SJSA1 (cell line): ENCODE results near the gene PRR7. TPM values are rescaled to one million over a fixed set of nuclear protein-coding genes. Genes with fewer than 3 reads are reported as not detected.
"Not testable (repeated sequence)": the region's sequence is repeated elsewhere in the genome, so short reads cannot be mapped to it uniquely, and the experiment has no call there.

Experiments
- DNase-seq, 2 experiments: peaks; one replicate each; pipeline ENCODE4 v3.0.0-alpha.2; 2015 to 2020; ENCODE audit warnings: low spot score in 2 of 2, low read depth in 1 of 2
- H3K27ac ChIP-seq: fragments of 250-450 bp; sonication (Bioruptor Pico); 2 replicates; pipeline ENCODE4 v1.5.1; 2020; ENCODE audit warnings: mild to moderate bottlenecking, moderate library complexity
- H3K27me3 ChIP-seq: fragments of 250-450 bp; sonication (Bioruptor Pico); replicated peaks from 2 replicates; pipeline ENCODE4 v1.5.1; 2020; ENCODE audit warnings: mild to moderate bottlenecking, moderate library complexity
- H3K36me3 ChIP-seq: fragments of 250-450 bp; sonication (Bioruptor Pico); 2 replicates; pipeline ENCODE4 v1.5.1; 2020; ENCODE audit warnings: mild to moderate bottlenecking
- H3K4me1 ChIP-seq: fragments of 250-450 bp; sonication (Bioruptor Pico); replicated peaks from 2 replicates; pipeline ENCODE4 v1.6.1; 2021; ENCODE audit warnings: mild to moderate bottlenecking
- H3K4me3 ChIP-seq: fragments of 250-450 bp; sonication (Bioruptor Pico); 2 replicates; pipeline ENCODE4 v1.5.1; 2020; ENCODE audit warnings: mild to moderate bottlenecking
- H3K9me3 ChIP-seq: fragments of 250-450 bp; sonication (Bioruptor Pico); replicated peaks from 2 replicates; pipeline ENCODE4 v1.5.1; 2020; ENCODE audit warnings: mild to moderate bottlenecking
- total RNA-seq: library from RNA; depleted of rRNA; stranded (reverse); fragments of >200 nt; shearing (Covaris generic); gene quantifications from 2 replicates; pipeline ENCODE4 v1.2.3, GENCODE V29; 2014

The PRR7 gene
- total RNA-seq, 1 experiment from 2014 or later: 7.4 TPM

DNA sequence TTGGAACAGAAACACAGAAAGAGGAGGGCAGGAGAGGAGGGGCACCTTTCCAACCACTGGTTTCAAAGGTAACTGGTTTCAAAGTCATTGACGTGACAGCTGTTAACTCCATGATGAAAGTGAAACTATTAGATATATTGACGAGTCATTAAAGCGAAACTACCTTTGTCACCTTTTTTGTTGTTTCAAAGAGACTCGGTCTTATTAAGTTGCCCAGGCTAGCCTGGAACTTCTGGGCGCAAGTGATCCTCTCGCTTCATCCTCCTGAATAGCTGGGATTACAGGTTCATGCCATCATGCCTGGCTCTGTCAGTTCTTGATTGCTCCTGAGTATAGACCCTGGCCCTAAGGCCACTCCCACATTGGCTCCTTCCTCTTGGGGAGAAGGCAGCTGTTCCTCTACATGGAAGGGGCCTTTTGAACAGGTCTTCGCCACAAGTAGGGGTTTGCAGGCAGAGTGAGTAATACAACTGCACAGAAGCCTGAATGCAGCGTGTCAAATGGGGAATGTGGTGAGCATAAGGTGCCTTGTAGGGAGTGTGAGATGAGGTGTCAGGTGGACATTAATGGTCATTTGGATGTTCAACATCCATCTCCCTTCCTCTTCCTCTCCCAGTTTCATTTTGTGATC, 33.9 kb upstream of the PRR7 start:
- Histone ChIP-seq H3K9me3 (no peaks in the 10 kb centered on the region), H3K4me3 (no peak overlapping the region), H3K27ac (no peak overlapping the region), H3K27me3 (no peaks in the 10 kb centered on the region; the same call in 1 of the 2 replicates), H3K4me1 (no peaks in the 10 kb centered on the region), H3K36me3 (no peaks in the 10 kb centered on the region)
- no peak for DNase-seq

DNA sequence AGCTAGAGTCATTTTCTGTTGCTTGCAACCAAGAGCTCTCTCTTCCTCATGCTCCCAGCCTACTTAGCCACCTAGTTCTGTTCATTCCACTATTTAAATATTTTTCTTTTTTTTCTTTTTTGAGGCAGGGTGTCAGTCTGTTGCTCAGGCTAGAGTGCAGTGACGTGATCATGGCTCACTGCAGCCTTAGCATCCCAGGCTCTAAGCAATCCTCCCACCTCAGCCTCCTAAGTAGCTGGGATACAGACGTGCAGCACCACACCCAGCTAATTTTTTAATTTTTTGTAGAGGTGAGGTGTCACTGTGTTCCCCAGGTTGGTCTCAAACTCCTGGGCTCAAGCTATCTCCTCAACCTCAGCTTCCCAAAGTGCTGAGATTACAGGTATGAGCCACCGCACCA, 32.1 kb upstream of the PRR7 start:
- H3K4me1 ChIP-seq: no peaks in the 10 kb centered on the region
- H3K27ac ChIP-seq: no peak overlapping the region
- H3K9me3 ChIP-seq: no peaks in the 10 kb centered on the region

DNA sequence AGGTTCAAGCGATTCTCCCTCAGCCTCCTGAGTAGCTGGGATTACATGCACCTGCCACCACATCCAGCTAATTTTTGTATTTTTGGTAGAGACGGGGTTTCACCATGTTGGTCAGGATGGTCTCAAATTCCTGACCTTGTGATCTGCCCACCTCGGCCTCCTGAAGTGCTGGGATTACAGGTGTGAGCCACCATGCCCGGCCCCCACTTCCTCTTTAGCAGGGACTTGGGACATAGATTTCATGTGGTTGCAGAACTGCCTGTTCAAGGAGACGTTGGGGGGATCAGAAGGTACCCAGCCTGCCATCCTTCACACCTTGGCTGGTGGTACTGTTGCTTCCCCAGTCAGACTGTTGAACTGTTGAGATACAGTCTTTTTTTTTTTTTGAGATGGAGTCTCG, 29.5 kb upstream of the PRR7 start:
- not testable (repeated sequence) for H3K4me3 ChIP-seq, H3K4me1 ChIP-seq, DNase-seq, H3K27ac ChIP-seq, H3K9me3 ChIP-seq, H3K36me3 ChIP-seq, H3K27me3 ChIP-seq

More for the DNA sequence above, 32.1 kb upstream of the PRR7 start:
- no peak for DNase-seq
- Histone ChIP-seq H3K36me3 (no peaks in the 10 kb centered on the region), H3K27me3 (no peaks in the 10 kb centered on the region; the same call in 1 of the 2 replicates), H3K4me3 (no peak overlapping the region)

DNA sequence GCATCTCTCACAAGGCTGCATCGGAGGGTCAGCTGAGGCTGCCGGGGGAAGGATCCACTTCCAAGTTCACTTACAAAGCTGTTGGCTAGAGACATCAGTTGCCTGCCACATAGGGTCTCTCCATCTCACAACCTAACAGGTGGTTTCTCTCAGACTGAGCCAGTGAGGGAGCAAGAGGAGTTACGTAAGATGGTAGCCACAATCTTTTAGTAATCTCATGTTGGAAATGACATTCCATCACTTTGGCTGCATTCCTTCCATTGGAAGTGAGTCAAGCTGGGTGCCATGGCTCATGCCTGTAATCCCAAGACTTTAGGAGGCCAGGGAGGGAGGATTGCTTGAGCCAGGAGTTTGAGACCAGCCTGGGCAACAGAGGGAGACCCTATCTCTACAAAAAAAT, 27.6 kb upstream of the PRR7 start:
- Histone ChIP-seq H3K27me3 (no peaks in the 10 kb centered on the region), H3K9me3 (no peaks in the 10 kb centered on the region), H3K4me3 (no peak overlapping the region), H3K36me3 (no peaks in the 10 kb centered on the region), H3K4me1 (no peaks in the 10 kb centered on the region), H3K27ac (no peak overlapping the region)
- DNase-seq: no peak

DNA sequence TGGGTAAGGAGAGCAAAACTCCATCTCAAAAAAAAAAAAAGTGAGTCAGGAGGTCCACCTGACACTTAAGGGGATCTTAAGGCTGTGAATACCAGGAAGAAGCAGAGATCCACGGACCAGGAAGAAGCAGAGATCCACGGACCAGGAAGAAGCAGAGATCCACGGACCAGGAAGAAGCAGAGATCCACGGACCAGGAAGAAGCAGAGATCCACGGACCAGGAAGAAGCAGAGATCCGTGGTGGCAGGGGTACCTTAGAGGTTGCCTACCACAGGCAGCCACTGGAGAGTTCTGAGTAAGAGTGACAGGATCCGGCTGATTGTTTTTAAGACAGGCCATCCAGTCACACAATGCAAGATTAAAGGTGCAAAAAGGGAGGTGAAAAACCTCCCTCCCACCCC, 26.1 kb upstream of the PRR7 start:
- not testable (repeated sequence) for H3K4me3 ChIP-seq, H3K4me1 ChIP-seq, H3K9me3 ChIP-seq, H3K27ac ChIP-seq, DNase-seq, H3K36me3 ChIP-seq, H3K27me3 ChIP-seq

DNA sequence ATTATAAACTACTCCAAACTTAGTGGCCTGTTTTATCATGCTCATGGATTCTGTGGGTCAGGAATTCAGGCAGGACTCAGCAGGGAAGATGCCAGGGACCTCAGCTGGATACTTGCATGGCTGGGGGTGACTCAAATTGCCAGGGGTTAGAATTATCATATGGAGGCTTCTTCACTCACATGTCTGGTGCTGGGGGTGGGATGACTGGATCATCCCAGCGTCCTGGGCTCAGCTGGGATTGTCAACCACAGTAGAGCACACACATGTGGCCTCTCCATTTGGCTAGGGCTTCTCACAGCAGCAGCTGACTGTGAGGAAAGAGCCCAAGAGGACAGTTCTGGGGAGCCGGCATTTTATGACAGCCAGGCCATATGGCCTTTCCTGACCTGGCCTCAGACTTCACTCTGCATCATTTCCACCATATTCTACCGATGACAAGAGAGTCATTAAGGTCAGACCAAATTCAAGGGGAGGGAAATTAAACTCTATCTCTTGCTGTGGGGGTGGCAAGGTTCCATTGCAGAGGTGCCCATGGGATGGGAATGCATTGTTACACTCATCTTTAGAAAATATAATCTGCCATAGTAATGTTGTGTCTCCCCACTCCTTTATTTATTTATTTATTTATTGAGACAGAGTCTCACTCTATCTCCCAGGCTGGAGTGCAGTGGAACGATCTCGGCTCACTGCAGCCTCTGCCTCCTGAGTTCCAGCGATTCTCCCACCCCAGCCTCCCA, 25.4 kb upstream of the PRR7 start:
- no peaks in the 10 kb centered on the region for H3K27me3 ChIP-seq
- H3K27ac ChIP-seq: no peak overlapping the region
- H3K4me1 ChIP-seq: peaks cover 8% of the 10 kb centered on the region
- no peak for DNase-seq
- H3K4me3 ChIP-seq: no peak overlapping the region
- no peaks in the 10 kb centered on the region for H3K9me3 ChIP-seq
- H3K36me3 ChIP-seq: no peaks in the 10 kb centered on the region

DNA sequence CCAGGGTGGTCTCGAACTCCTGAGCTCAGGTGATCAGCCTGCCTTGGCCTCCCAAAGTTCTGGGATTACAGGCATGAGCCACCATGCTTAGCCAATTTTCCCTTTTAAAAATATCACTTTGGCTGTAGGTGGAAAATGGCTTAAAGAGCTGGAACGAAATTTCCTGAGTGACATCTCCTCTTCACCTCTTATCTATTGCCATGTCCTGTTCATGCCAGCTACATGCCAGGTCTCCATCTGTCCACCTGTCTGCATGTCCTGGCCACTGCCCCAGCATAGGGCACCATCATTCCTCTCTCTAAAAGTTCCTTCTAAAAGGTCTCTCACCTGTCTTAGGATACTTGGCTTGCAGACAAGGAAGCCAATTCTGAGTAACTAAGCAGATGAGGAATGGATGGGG, 22.9 kb upstream of the PRR7 start:
- H3K4me1 ChIP-seq: peaks cover 21% of the 10 kb centered on the region
- no peaks in the 10 kb centered on the region for H3K9me3 ChIP-seq
- peaks cover 17% of the 10 kb centered on the region for H3K36me3 ChIP-seq
- no peaks in the 10 kb centered on the region for H3K27me3 ChIP-seq
- H3K27ac ChIP-seq: no peak overlapping the region
- DNase-seq: no peak
- H3K4me3 ChIP-seq: no peak overlapping the region

DNA sequence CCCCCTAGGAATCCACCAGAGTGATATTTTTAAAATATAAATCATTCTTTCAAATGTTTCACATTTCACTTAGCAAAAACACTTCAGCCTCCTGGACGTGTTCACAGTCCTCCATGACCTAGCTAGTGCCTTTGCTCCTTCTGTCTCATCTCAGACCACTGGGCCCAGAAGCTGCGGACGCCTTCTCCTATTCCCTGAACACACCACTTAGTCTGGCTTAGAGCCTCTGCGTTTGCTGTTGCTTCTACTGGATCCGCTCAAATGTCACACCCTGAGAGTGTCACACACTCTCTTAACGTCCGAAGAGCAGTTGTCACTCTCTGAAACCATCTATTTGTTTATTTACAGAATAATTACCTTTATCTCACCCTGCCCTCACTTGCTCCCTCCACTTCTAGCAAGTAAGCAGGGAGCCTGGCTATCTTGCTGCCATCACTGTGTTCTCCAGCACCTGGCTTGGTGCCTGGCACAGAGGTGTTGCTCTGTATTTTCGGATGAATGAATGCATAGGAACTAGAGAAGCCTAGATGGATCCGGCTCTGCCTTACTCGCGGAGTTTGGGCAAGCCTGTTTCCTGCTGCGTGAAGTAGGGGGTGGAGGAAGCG, 21.3 kb upstream of the PRR7 start:
- Histone ChIP-seq H3K36me3 (peaks cover 22% of the 10 kb centered on the region), H3K9me3 (no peaks in the 10 kb centered on the region), H3K4me1 (peaks cover 21% of the 10 kb centered on the region), H3K4me3 (peak overlapping the region; percentile 44), H3K27ac (peak overlapping the region; percentile 85), H3K27me3 (no peaks in the 10 kb centered on the region)
- no peak for DNase-seq

DNA sequence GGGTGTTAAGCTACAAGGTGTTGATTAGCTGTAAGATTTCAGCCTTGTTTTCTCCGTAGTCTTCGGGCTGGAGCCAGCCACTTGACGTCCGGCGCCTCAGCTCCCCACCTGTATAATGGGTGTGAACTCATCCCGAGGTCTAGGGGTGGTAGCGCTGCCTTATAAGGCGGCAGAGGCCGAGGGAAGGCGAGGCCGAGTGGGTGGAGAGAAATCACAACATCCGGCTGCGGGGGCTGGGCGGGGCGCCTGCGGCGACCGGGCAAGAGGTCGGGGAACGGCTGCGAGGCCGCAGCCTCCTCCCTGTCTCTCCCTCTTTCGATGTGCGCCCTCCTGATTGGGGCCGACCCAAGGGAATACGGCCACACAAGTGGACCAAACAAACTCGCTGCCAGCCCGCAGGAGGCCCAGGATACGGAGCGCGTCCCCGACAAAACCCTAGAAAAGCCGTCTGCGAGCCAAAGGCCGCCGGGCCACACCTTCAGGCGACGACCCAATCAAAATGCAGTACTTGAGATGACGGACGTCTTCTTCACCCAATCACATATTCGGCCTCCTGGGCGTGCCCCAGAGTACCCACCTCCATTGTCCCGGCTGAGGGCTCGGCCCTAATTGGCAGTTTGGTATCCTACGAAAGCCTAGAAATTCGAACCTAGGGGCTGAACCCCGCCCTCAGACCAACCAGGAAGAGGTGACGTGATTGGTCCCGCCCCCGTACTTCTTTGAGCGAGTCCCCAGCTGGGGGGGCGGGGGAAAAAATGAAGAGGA, 20.6 kb upstream of the PRR7 start:
- H3K9me3 ChIP-seq: no peaks in the 10 kb centered on the region
- peak; percentile 100 for DNase-seq
- H3K27me3 ChIP-seq: no peaks in the 10 kb centered on the region
- peak overlapping the region; percentile 44 for H3K4me3 ChIP-seq
- H3K36me3 ChIP-seq: peaks cover 29% of the 10 kb centered on the region
- peak overlapping the region; percentile 85 for H3K27ac ChIP-seq
- peaks cover 21% of the 10 kb centered on the region for H3K4me1 ChIP-seq

DNA sequence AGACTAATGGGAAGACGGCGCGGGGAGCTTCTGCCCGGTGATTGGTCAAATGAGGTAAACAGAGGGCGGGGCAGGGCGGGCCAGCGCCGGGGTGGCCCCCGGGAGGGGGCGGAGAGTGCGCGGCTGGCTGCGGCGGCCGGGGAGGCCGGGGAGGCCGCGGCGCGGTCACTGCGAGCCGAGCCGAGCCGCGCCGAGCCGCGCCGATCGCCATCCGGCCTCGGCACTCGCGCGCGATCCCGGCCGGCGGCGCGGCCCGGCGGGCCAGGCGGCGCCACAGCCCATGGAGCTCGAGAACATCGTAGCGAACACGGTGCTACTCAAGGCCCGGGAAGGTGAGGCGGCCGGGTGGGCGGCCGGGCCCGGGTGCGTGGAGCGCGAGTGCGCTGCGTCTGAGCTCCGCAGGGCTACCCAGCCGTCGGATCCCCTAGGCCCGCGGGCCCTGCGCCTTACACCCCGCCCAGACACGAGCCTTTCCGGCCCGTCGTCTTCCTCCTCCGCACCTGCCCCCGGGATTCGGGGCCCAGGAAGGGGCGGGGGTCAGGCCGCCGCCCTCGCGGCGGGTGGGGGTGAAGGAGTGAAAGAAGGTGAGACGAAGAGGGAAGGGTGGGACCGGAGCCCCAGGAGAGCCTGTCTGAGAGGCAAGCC, 19.9 kb upstream of the PRR7 start, which contains the start of gene GRK6:
GRK6 (plus strand) TSS at position 111 of the 645 bp plus-strand sequence; CDS start at position 281, 170 bp downstream.
- peak within 1 kb of the TSS; percentile 85 for H3K27ac ChIP-seq
- no peaks in the 10 kb centered on the region for H3K27me3 ChIP-seq
- H3K9me3 ChIP-seq: no peaks in the 10 kb centered on the region
- peaks cover 21% of the 10 kb centered on the region for H3K4me1 ChIP-seq
- peak within 1 kb of the TSS; percentile 90 for H3K4me3 ChIP-seq
- peaks cover 36% of the 10 kb centered on the region for H3K36me3 ChIP-seq
- peak; percentile 49 to 63 for DNase-seq

DNA sequence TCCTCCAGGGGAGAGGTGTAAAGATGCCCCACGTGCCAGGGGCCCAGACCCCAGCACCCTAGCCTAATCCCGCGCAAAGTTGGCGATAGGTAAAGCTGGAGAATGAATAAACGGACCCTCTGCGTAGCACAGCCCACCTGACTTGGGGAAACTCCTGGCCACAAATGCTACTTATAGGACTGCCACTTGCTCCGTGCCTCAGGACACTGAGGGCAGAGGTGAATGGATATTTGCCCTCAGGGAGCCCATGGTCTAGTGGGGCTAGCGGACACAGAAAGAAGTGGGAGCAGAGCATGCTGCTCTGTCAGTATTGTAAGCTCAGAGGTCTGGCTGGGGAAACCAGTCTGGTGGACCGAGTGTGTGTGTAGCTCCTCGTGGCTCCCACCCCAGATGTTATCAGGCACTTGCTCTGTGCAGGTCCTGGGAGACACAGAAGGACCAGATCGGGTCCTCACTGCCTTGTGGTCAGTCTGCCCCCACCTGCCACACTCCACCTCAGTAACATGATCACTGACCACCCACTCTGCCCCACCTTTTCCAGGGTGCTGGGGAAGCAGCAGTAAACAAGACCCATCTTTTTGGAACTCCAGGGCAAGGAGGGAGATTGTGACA, 19.3 kb upstream of the PRR7 start:
- peak in 1 of 2 experiments; percentile 34 for DNase-seq
- Histone ChIP-seq H3K9me3 (no peaks in the 10 kb centered on the region), H3K27me3 (no peaks in the 10 kb centered on the region), H3K4me3 (peak overlapping the region; percentile 90), H3K36me3 (peaks cover 42% of the 10 kb centered on the region), H3K27ac (peak overlapping the region; percentile 67; the same call in 1 of the 2 replicates), H3K4me1 (peaks cover 21% of the 10 kb centered on the region)

DNA sequence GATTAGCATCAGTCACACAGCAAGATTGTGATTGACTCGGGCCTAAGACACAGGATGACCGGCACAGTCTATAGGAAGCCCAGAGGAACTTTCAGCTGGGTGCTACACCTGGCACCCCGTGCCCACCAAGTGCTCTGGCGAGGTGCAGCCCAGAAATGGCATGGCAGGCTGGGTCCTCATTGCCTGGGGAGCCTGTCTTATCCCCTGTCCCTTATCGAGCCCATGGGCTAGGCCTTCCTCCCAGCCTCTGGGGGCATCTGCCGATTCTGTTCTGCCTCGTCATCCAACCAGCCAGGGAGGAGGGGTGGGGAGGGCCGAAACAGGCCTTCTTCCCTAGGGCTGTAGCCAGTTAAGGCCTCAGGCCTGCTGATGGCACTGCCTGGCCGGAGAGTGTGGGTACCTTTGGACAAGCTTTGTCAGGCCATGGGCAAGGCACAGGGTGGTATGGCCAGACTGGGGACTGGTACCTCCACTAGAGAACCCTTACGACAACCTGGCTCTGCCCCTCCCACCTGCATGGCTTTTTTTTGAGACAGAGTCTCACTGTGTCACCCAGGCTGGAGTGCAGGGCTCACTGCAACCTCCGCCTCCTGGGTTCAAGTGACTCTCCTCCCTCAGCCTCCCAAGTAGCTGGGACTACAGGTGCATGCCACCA, 18.6 kb upstream of the PRR7 start:
- H3K27me3 ChIP-seq: no peaks in the 10 kb centered on the region
- peak overlapping the region; percentile 90 for H3K4me3 ChIP-seq
- H3K9me3 ChIP-seq: no peaks in the 10 kb centered on the region
- H3K27ac ChIP-seq: no peak overlapping the region
- DNase-seq: peak in 1 of 2 experiments; percentile 51
- H3K36me3 ChIP-seq: peaks cover 49% of the 10 kb centered on the region
- H3K4me1 ChIP-seq: peaks cover 21% of the 10 kb centered on the region
